Cerebellar cortex (tissue), 1 donor: Measurements from ENCODE around the gene ENPP1.
"Not testable (repeated sequence)": the region's sequence is repeated elsewhere in the genome, so short reads cannot be mapped to it uniquely, and the experiment has no call there.

ENCODE experiments used
- DNase-seq: peaks from one replicate; pipeline ENCODE4 v3.0.0-alpha.2; 2015; ENCODE audit warnings: low spot score

ENPP1 gene

GRCh38 chr6:131916091-131916796, 108.4 kb downstream of the ENPP1 start:
- DNase-seq: not testable (repeated sequence)

GRCh38 chr6:131916847-131917246, 109.0 kb downstream of the ENPP1 start:
- DNase-seq: no peak

- no peak for DNase-seq
These were observed 109.5 kb downstream of the ENPP1 start for GRCh38 chr6:131917318-131917717.

- no peak for DNase-seq
These were observed 110.2 kb downstream of the ENPP1 start for GRCh38 chr6:131917763-131918649.

- DNase-seq: no peak
These were observed 111.0 kb downstream of the ENPP1 start for GRCh38 chr6:131918650-131919355.

- DNase-seq: no peak
These were observed 112.8 kb downstream of the ENPP1 start for GRCh38 chr6:131920656-131921055.

- DNase-seq: peak; percentile 51
These were observed 115.5 kb downstream of the ENPP1 start for GRCh38 chr6:131923356-131923755.

- peak; percentile 46 for DNase-seq
These were observed 117.2 kb downstream of the ENPP1 start for GRCh38 chr6:131924881-131925474.

GRCh38 chr6:131929264-131929663, 121.4 kb downstream of the ENPP1 start:
- DNase-seq: no peak

- DNase-seq: no peak
These were observed 122.2 kb downstream of the ENPP1 start for GRCh38 chr6:131929976-131930375.

- DNase-seq: no peak
These were observed 123.4 kb downstream of the ENPP1 start for GRCh38 chr6:131931063-131931750.

- no peak for DNase-seq
These were observed 128.3 kb downstream of the ENPP1 start for GRCh38 chr6:131936156-131936555.

GRCh38 chr6:131937226-131937625, 129.4 kb downstream of the ENPP1 start:
- DNase-seq: no peak

- no peak for DNase-seq
These were observed 130.1 kb downstream of the ENPP1 start for GRCh38 chr6:131937703-131938631.
